ENCODE data around the gene MAGOH.

Gene MAGOH

DNA sequence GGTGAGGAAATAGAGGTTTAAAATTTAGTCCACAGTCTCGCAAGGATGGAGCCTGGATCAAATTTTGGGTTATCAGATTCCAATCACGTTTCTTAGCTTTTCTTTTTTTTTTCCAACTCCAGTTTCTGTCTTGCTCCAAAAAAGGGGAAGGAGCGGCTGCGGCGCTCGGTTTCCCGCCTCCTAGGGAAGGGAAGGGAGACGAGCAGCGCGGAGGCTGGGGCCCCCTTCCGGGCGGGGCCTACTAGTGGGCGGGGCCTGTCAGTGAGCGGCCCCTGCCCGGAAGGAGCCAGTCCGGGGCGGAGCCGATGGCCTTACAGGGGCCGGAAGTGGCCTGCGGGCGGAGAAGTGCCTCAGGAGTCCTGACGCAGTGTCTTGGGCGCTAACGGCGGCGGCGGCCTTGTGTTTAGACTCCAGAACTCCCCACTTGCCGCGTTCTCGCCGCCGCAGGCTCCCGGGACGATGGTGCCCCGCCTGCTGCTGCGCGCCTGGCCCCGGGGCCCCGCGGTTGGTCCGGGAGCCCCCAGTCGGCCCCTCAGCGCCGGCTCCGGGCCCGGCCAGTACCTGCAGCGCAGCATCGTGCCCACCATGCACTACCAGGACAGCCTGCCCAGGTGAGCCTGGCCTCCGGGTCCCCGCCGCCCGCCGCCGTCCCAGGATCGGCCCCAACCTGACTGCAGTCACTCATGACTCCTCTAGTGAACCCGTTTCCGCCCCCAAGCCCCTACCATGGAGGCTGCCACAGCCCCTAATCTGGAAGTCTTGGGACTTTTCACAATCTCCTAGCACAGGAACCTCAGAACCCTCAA, 41.6 kb downstream of the MAGOH start, which contains the start of gene CPT2:
Gene CPT2 (plus strand): TSS at position 340 of the 806 bp plus-strand sequence. CDS start 120 bp downstream, at position 460.
- TF ChIP-seq, protein P1, sequence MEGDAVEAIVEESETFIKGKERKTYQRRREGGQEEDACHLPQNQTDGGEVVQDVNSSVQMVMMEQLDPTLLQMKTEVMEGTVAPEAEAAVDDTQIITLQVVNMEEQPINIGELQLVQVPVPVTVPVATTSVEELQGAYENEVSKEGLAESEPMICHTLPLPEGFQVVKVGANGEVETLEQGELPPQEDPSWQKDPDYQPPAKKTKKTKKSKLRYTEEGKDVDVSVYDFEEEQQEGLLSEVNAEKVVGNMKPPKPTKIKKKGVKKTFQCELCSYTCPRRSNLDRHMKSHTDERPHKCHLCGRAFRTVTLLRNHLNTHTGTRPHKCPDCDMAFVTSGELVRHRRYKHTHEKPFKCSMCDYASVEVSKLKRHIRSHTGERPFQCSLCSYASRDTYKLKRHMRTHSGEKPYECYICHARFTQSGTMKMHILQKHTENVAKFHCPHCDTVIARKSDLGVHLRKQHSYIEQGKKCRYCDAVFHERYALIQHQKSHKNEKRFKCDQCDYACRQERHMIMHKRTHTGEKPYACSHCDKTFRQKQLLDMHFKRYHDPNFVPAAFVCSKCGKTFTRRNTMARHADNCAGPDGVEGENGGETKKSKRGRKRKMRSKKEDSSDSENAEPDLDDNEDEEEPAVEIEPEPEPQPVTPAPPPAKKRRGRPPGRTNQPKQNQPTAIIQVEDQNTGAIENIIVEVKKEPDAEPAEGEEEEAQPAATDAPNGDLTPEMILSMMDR (IDR thresholded peaks at IDR 0.05; ENCODE audit: insufficient read depth, low read length, missing control alignments): peak; percentile 13
- peak within 1 kb of the TSS; percentile 74 for H3K4me3 ChIP-seq (ENCODE audit: low read depth, low read length)
- ChIA-PET POLR2A (interaction anchor here (0.6 to 1.1 kb wide), 4 partner anchors 12 to 395 kb away, joined by 3 to 4 read pairs (median 3); no protein-coding TSS in a partner anchor), CTCF (interaction anchor here (0.6 to 5.5 kb wide), 2 partner anchors 13 to 75 kb away, joined by 3 to 95 read pairs; no protein-coding TSS in a partner anchor)
- DNase-seq (ENCODE audit: low read depth, low spot score): peak; percentile 59

DNA sequence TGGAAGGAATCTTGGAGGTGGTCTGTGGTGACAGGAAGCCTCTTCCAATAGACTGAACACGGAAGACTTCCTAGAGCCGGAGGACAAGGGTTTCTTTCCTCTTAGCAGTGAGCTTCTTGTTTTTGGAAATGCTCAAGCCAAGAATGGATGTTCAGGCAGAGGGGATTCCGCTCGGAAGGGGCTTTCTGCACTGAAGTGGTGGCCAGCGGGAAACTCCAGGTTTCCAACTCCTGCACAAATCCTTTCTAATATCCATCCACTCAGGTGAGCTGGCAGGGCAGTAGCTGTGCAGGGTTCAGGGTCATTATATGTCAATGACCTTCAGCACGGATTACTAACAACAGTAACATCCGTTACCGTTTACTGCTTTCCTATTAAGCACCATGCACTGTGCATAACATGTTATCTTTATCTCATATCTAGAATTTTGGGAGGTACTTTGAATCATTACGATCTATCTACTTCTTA, 42.3 kb downstream of the MAGOH start:
- ChIA-PET CTCF (interaction anchor here (0.6 to 5.5 kb wide), 3 partner anchors 13 to 75 kb away, joined by 3 to 95 read pairs (median 3); no protein-coding TSS in a partner anchor), POLR2A (interaction anchor here (0.6 to 1.1 kb wide), 4 partner anchors 12 to 394 kb away, joined by 3 to 4 read pairs (median 3); no protein-coding TSS in a partner anchor)
- peak overlapping the region; percentile 74 for H3K4me3 ChIP-seq (ENCODE audit: low read depth, low read length)
- TF ChIP-seq, protein P1 (IDR thresholded peaks at IDR 0.05; ENCODE audit: insufficient read depth, low read length, missing control alignments): no peak
- no peak for DNase-seq (ENCODE audit: low read depth, low spot score)

DNA sequence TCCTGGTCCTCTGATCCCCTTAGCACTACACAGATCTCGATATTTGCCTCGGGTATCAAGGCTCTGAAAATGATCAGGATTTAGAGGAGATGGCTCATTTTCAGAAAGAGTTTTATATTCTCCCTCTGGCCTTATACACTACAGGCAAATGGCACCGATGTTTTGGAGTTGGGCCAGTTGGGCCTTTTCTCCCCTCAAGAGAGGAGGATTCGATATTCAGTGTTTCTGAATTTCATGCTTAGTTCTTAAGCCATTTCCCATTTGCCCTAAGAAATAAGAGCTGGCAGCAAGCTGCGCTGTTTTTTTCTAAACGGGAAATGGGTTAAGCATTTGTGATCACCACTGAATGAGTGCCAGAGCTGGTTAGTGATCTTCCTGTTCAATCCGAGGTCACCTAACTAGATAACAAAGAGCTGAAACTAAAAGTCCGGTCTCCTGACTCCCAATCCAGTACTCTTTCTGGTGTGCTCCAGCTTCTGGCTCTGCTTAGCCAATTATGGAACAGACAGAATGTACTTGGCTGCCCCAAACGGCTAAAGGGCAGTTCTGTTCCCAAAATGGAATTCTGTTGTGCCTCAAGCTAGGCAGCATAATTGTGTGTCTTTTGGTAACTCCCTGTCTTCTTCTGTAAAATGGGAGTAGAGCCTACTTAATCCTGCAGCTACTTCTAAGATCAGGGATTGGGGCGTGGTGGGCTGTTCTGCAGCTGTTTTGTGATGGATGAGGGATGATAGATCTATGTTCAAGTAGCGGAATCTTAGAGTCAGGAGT, 42.9 kb downstream of the MAGOH start:
- ChIA-PET CTCF (interaction anchor here (1.0 to 5.5 kb wide), 2 partner anchors 12 to 17 kb away, joined by 3 to 95 read pairs; no protein-coding TSS in a partner anchor), POLR2A (interaction anchor here (0.8 to 1.1 kb wide), 2 partner anchors 11 to 152 kb away, joined by 3 to 4 read pairs; no protein-coding TSS in a partner anchor)
- no peak overlapping the region for H3K4me3 ChIP-seq (ENCODE audit: low read depth, low read length)
- no peak for DNase-seq (ENCODE audit: low read depth, low spot score)
- TF ChIP-seq, protein P1 (IDR thresholded peaks at IDR 0.05; ENCODE audit: insufficient read depth, low read length, missing control alignments): no peak

DNA sequence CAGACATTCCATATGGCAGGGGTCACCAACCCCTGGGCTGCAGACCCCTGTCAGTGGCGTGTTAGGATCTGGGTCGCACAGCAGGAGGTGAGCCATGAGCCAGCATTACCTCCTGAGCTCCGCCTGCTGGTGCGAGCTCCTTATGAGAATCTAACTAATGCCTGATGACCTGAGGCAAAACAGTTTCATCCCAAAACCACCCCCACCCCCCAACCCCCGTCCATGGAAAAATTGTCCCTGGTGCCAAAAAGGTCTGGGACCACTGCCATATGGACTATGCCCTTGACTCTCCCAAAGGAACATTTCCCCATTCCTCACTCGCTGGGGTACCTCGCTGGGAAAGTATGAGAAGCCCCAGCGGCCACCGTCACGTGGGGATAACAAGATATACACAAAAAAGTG, 48.1 kb downstream of the MAGOH start:
- ChIA-PET POLR2A (no interaction called here), CTCF (interaction anchor here (0.8 to 1.5 kb wide), 7 partner anchors 8 to 289 kb away, joined by 3 to 7 read pairs (median 3); partner anchors contain the start of gene ECHDC2)
- TF ChIP-seq, protein P1 (IDR thresholded peaks at IDR 0.05; ENCODE audit: insufficient read depth, low read length, missing control alignments): no peak

DNA sequence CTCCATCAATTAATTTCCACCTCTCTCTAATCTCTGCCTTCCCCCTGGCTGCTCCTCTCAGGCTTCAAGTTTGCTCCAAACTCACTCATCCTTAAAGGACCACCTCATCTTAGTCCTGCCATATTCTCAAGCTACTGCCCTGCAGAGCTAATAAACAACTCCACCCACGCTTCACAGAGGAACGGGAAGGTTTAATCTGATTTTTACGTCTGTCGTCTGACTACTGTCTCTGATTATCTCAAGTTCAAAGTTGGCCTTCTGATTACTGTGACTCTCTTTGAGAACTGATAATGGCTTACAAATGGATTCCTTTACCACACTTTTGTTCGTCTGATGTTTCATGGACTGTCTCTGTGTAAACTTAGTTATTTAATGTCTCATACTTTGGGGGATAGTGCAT, 49.3 kb downstream of the MAGOH start:
- POLR2A ChIA-PET: no interaction called here
- CTCF ChIA-PET: interaction anchor here (1.2 to 1.5 kb wide), 2 partner anchors 8 to 268 kb away, joined by 3 to 7 read pairs; partner anchors contain the start of gene ECHDC2
- H3K4me3 ChIP-seq (ENCODE audit: low read depth, low read length): no peak overlapping the region
- TF ChIP-seq, protein P1 (IDR thresholded peaks at IDR 0.05; ENCODE audit: insufficient read depth, low read length, missing control alignments): no peak
- no peak for DNase-seq (ENCODE audit: low read depth, low spot score)

More for the DNA sequence above, 48.1 kb downstream of the MAGOH start:
- DNase-seq (ENCODE audit: low read depth, low spot score): no peak
- H3K4me3 ChIP-seq (ENCODE audit: low read depth, low read length): no peak overlapping the region
